SK-N-SH (cell line): Measurements from ENCODE around the gene RAB6A. TPM values are rescaled to one million over a fixed set of nuclear protein-coding genes. Genes with fewer than 3 reads are reported as not detected.

Experiments
- CTCF ChIA-PET: fragments of 300-600, 350-600 bp; formaldehyde crosslinking; extraction: SDS; loops from one replicate; lab custom pipeline; 2021; lab: Yijun Ruan, JAX
- POLR2A ChIA-PET: fragments of 350-600 bp; sonication (Branson Sonifier 250); formaldehyde crosslinking; extraction: SDS; loops from one replicate; lab custom pipeline; 2020; ENCODE audit warnings: antibody characterized with exemption, inconsistent platforms; lab: Yijun Ruan, JAX
- DNase-seq: peaks from one replicate; pipeline ENCODE4 v3.0.0; 2012
- H2AFZ ChIP-seq: fragments of 200-600 bp; sonication (generic); 2 replicates; pipeline ENCODE4 v1.8.1; 2016; ENCODE audit warnings: antibody characterized with exemption, mild to moderate bottlenecking, low read depth
- H3F3A ChIP-seq: fragments of 200-600 bp; sonication (generic); replicated peaks from 2 replicates; pipeline ENCODE3; 2016; ENCODE audit warnings: antibody characterized with exemption, mild to moderate bottlenecking; ENCODE audit not compliant: insufficient read depth
- H3K27ac ChIP-seq, 2 experiments: fragments of 200-500 bp in 1 of 2; fragments of 200-600 bp in 1 of 2; sonication (Bioruptor generic) in 1 of 2; sonication (generic), shearing (Covaris generic) in 1 of 2; 2 replicates each; pipeline versions ENCODE4 v1.5.1 to v1.6.1; 2014 to 2016; ENCODE audit warnings: low read depth in 2 of 2, inconsistent platforms in 1 of 2, low read length in 1 of 2, mild to moderate bottlenecking in 1 of 2, mixed read lengths in 1 of 2
- H3K27me3 ChIP-seq: fragments of 200-600 bp; sonication (generic), shearing (Covaris generic); 2 replicates; pipeline ENCODE4 v1.6.1; 2016; ENCODE audit warnings: mixed run types; ENCODE audit not compliant: insufficient read depth
- H3K36me3 ChIP-seq, 2 experiments: fragments of 200-500 bp in 1 of 2; fragments of 200-600 bp in 1 of 2; sonication (Bioruptor generic) in 1 of 2; sonication (generic) in 1 of 2; replicated peaks in 1 of 2; 2 replicates each; pipeline versions ENCODE3 to v1.5.1; 2014 to 2016; ENCODE audit warnings: low read length in 1 of 2, mild to moderate bottlenecking in 1 of 2; ENCODE audit not compliant: insufficient read depth in 2 of 2, control insufficient read depth in 1 of 2
- H3K4me1 ChIP-seq, 2 experiments: fragments of 200-500 bp in 1 of 2; fragments of 200-600 bp in 1 of 2; sonication (Bioruptor generic) in 1 of 2; sonication (generic), shearing (Covaris generic) in 1 of 2; 2 replicates each; pipeline versions ENCODE4 v1.5.1 to v1.6.1; 2014 to 2016; ENCODE audit warnings: low read depth in 1 of 2, low read length in 1 of 2, mixed run types in 1 of 2; ENCODE audit not compliant: insufficient read depth in 2 of 2, control insufficient read depth in 1 of 2
- H3K4me2 ChIP-seq: fragments of 200-600 bp; sonication (generic), shearing (Covaris generic); 2 replicates; pipeline ENCODE4 v1.6.1; 2017; ENCODE audit warnings: mixed run types
- H3K4me3 ChIP-seq, 2 experiments: fragments of 200-500 bp in 1 of 2; fragments of 200-600 bp in 1 of 2; sonication (Bioruptor generic) in 1 of 2; sonication (generic), shearing (Covaris generic) in 1 of 2; 2 replicates each; pipeline versions ENCODE4 v1.5.1 to v1.8.1; 2014 to 2016; ENCODE audit warnings: low read depth in 2 of 2, inconsistent platforms in 1 of 2, low read length in 1 of 2, mild to moderate bottlenecking in 1 of 2, mixed read lengths in 1 of 2, moderate library complexity in 1 of 2
- H3K79me2 ChIP-seq: fragments of 200-600 bp; sonication (generic); 2 replicates; pipeline ENCODE4 v1.8.1; 2017; ENCODE audit warnings: mild to moderate bottlenecking; ENCODE audit not compliant: insufficient read depth
- H3K9ac ChIP-seq: fragments of 200-600 bp; sonication (generic); 2 replicates; pipeline ENCODE4 v1.6.1; 2017; ENCODE audit warnings: mixed run types
- H3K9me2 ChIP-seq: fragments of 200-600 bp; sonication (generic); 2 replicates; pipeline ENCODE4 v1.6.1; 2017; ENCODE audit warnings: mixed run types
- H3K9me3 ChIP-seq: fragments of 200-600 bp; sonication (generic); 2 replicates; pipeline ENCODE4 v1.6.1; 2017; ENCODE audit warnings: mixed run types, mild to moderate bottlenecking, moderate library complexity
- H4K20me1 ChIP-seq: fragments of 200-600 bp; sonication (generic); 2 replicates; pipeline ENCODE4 v1.6.1; 2017; ENCODE audit warnings: mild to moderate bottlenecking, mixed run types; ENCODE audit not compliant: insufficient read depth
- CHD2 ChIP-seq: fragments of 150-350 bp; IDR thresholded peaks from 2 replicates; pipeline ENCODE4 v1.6.1; 2018; ENCODE audit warnings: low read length; ENCODE audit not compliant: partially characterized antibody
- EP300 ChIP-seq, 2 experiments: IDR thresholded peaks; 2 replicates each; pipeline versions ENCODE4 v1.4.0 to v1.6.1; 2012; ENCODE audit warnings: borderline replicate concordance in 1 of 2, low read depth in 1 of 2, low read length in 1 of 2
- EZH2phosphoT487 ChIP-seq: fragments of 200-600 bp; sonication (generic); IDR thresholded peaks from 2 replicates; pipeline ENCODE4 v1.6.1; 2017; ENCODE audit warnings: low read depth, mixed run types, mild to moderate bottlenecking, antibody characterized with exemption, moderate library complexity, borderline replicate concordance
- FOXJ3 ChIP-seq: sonication (generic); formaldehyde crosslinking; IDR thresholded peaks from 2 replicates; pipeline ENCODE4 v1.5.1; 2020; ENCODE audit warnings: mild to moderate bottlenecking, missing genetic modification reagents
- FOXM1 ChIP-seq: IDR thresholded peaks from 2 replicates; pipeline ENCODE4 v1.4.0; 2012; ENCODE audit warnings: low read depth, mild to moderate bottlenecking
- MAX ChIP-seq: IDR thresholded peaks from 2 replicates; pipeline ENCODE4 v1.4.0; 2012; ENCODE audit warnings: low read depth
- MEF2A ChIP-seq: IDR thresholded peaks from 2 replicates; pipeline ENCODE4 v1.4.0; 2012; ENCODE audit warnings: low read depth, borderline replicate concordance
- MXI1 ChIP-seq: IDR thresholded peaks from 2 replicates; pipeline ENCODE4 v1.6.1; 2012; ENCODE audit warnings: mild to moderate bottlenecking, low read depth, low read length, improper control_type of control experiment
- NRF1 ChIP-seq: IDR thresholded peaks from 2 replicates; pipeline ENCODE4 v1.6.1; 2012; ENCODE audit warnings: low read depth, mild to moderate bottlenecking, low read length
- PBX3 ChIP-seq: IDR thresholded peaks from 2 replicates; pipeline ENCODE4; 2012
- RAD21 ChIP-seq: IDR thresholded peaks from 2 replicates; pipeline ENCODE4 v1.6.1; 2012; ENCODE audit warnings: mild to moderate bottlenecking, low read length
- RCOR1 ChIP-seq: fragments of 150-350 bp; IDR thresholded peaks from 2 replicates; pipeline ENCODE4 v1.6.1; 2017; ENCODE audit warnings: antibody characterized with exemption, low read length
- RFX5 ChIP-seq: IDR thresholded peaks from 2 replicates; pipeline ENCODE4 v1.6.1; 2012; ENCODE audit warnings: mild to moderate bottlenecking, improper control_type of control experiment, low read length
- TAF1 ChIP-seq: IDR thresholded peaks from 2 replicates; pipeline ENCODE4 v1.6.1; 2012; ENCODE audit warnings: low read depth, mild to moderate bottlenecking, low read length, moderate library complexity, borderline replicate concordance
- TCF12 ChIP-seq: IDR thresholded peaks from 2 replicates; pipeline ENCODE4 v1.4.0; 2012
- TEAD4 ChIP-seq: IDR thresholded peaks from 2 replicates; pipeline ENCODE4 v1.4.0; 2012; ENCODE audit warnings: mild to moderate bottlenecking, borderline replicate concordance; ENCODE audit not compliant: insufficient read depth
- USF1 ChIP-seq: IDR thresholded peaks from 2 replicates; pipeline ENCODE4 v1.4.0; 2012; ENCODE audit warnings: low read depth, borderline replicate concordance
- USF2 ChIP-seq: fragments of 150-350 bp; IDR thresholded peaks from 2 replicates; pipeline ENCODE4 v1.6.1; 2017; ENCODE audit warnings: antibody characterized with exemption, low read length, low read depth, borderline replicate concordance
- YY1 ChIP-seq: IDR thresholded peaks from 2 replicates; pipeline ENCODE4 v1.4.0; 2012; ENCODE audit warnings: low read depth, mild to moderate bottlenecking
- WGBS: methylation state at CpG from one replicate; pipeline ENCODE4 v1.1.6; 2017; ENCODE audit warnings: low lambda C conversion rate; 5-methylcytosine and 5-hydroxymethylcytosine counted together
- polyA plus RNA-seq, 3 experiments: library from polyadenylated mRNA; depleted of rRNA; stranded (reverse); fragments of >200 nt; gene quantifications; 2 replicates each; pipeline ENCODE4 v1.2.3, GENCODE V29; 2012

RAB6A gene
- polyA plus RNA-seq, 1 of the 3 experiments (the other 2 are of a cell fraction) = 39.1 TPM

GRCh38 chr11:73660497-73661034, 100.3 kb downstream of the RAB6A start:
- H3K4me2 ChIP-seq = peak overlapping the region; percentile 51; the same call in 1 of the 2 replicates
- TF ChIP-seq RCOR1 (no peak), USF2 (no peak), MAX (no peak), MEF2A (no peak), TCF12 (no peak), TEAD4 (no peak), MXI1 (no peak), RAD21 (no peak), FOXJ3 (no peak), YY1 (no peak), FOXM1 (no peak), NRF1 (no peak), RFX5 (no peak), TAF1 (no peak), PBX3 (no peak), USF1 (no peak), CHD2 (no peak), EP300 (IDR thresholded peaks at IDR 0.05; ENCODE audit: borderline replicate concordance in 1 of 2, low read depth in 1 of 2, low read length in 1 of 2) (no peak), EZH2phosphoT487 (no peak)
- H3K9ac ChIP-seq = no peak overlapping the region
- H3K27me3 ChIP-seq = no peaks in the 10 kb centered on the region
- no peaks in the 10 kb centered on the region for H3K79me2 ChIP-seq
- H3K36me3 ChIP-seq = no peaks in the 10 kb centered on the region
- no peaks in the 10 kb centered on the region for H4K20me1 ChIP-seq
- peak overlapping the region; percentile 35 to 51; a peak in 3 of 4 replicates for H3K4me3 ChIP-seq
- POLR2A ChIA-PET = interaction anchor here (1.0 kb wide), 1 partner anchor 325 kb away, joined by 3 read pairs; no protein-coding TSS in a partner anchor
- peak overlapping the region; percentile 32; the same call in 1 of the 2 replicates for H2AFZ ChIP-seq
- peaks cover 0 to 6% of the 10 kb centered on the region in 2 experiments; a peak in 1 of 4 replicates for H3K4me1 ChIP-seq
- no peaks in the 10 kb centered on the region for H3K9me2 ChIP-seq
- CTCF ChIA-PET = interaction anchor here (0.6 to 6.6 kb wide), 63 partner anchors 8 to 701 kb away, joined by 3 to 123 read pairs (median 6); partner anchors contain the start of genes FAM168A, PLEKHB1 and RELT
- no peaks in the 10 kb centered on the region for H3K9me3 ChIP-seq
- DNase-seq = no peak
- H3F3A ChIP-seq = no peaks in the 10 kb centered on the region
- 53% methylated on average over 3 of the region's 25 CpGs for WGBS
- H3K27ac ChIP-seq = no peak overlapping the region
